DOHH2 (cell line): ENCODE measurements around the gene GAS6.

Source experiments
- H3F3A ChIP-seq: fragments of 200-600 bp; sonication (generic), shearing (Covaris generic); 2 replicates; pipeline ENCODE4 v1.6.0; 2016; ENCODE audit warnings: antibody characterized with exemption, mild to moderate bottlenecking; ENCODE audit not compliant: control insufficient read depth, insufficient read depth
- H3K27ac ChIP-seq: fragments of 200-600 bp; sonication (generic); 2 replicates; pipeline ENCODE4 v1.5.1; 2014; ENCODE audit warnings: low read depth, mild to moderate bottlenecking, low read length, moderate library complexity
- H3K27me3 ChIP-seq: fragments of 200-600 bp; sonication (generic); 2 replicates; pipeline ENCODE4 v1.6.1; 2014; ENCODE audit warnings: mild to moderate bottlenecking, low read length, mixed read lengths; ENCODE audit not compliant: control insufficient read depth
- H3K36me3 ChIP-seq: fragments of 200-600 bp; sonication (generic); 2 replicates; pipeline ENCODE4 v1.6.1; 2014; ENCODE audit warnings: mild to moderate bottlenecking, low read length, moderate library complexity, mixed read lengths; ENCODE audit not compliant: control insufficient read depth
- H3K4me1 ChIP-seq: fragments of 200-600 bp; sonication (generic); 2 replicates; pipeline ENCODE4 v1.6.1; 2014; ENCODE audit warnings: mild to moderate bottlenecking, low read length, mixed read lengths; ENCODE audit not compliant: control insufficient read depth
- H3K4me2 ChIP-seq: fragments of 200-600 bp; sonication (generic); 2 replicates; pipeline ENCODE4 v1.6.0; 2014; ENCODE audit warnings: mild to moderate bottlenecking, low read length, moderate library complexity
- H3K4me3 ChIP-seq: fragments of 200-600 bp; sonication (generic); 2 replicates; pipeline ENCODE4 v1.5.1; 2014; ENCODE audit warnings: mild to moderate bottlenecking, low read length, mixed read lengths
- H3K79me2 ChIP-seq: fragments of 200-600 bp; sonication (generic); 2 replicates; pipeline ENCODE4 v1.6.1; 2014; ENCODE audit warnings: mild to moderate bottlenecking, low read length, mixed read lengths; ENCODE audit not compliant: control insufficient read depth
- H3K9me2 ChIP-seq: fragments of 200-600 bp; sonication (generic); replicated peaks from 2 replicates; pipeline ENCODE4 v1.6.1; 2014; ENCODE audit warnings: mild to moderate bottlenecking, low read length, mixed read lengths; ENCODE audit not compliant: control insufficient read depth
- H3K9me3 ChIP-seq: fragments of 200-600 bp; sonication (generic); 2 replicates; pipeline ENCODE4 v1.6.1; 2014; ENCODE audit warnings: antibody characterized with exemption, low read length, mixed read lengths; ENCODE audit not compliant: control insufficient read depth, insufficient read depth
- H4K20me1 ChIP-seq: fragments of 200-600 bp; sonication (generic); 2 replicates; pipeline ENCODE4 v1.6.0; 2014; ENCODE audit warnings: low read depth, mild to moderate bottlenecking, antibody characterized with exemption, low read length, moderate library complexity; ENCODE audit not compliant: control insufficient read depth, insufficient read depth
- EZH2phosphoT487 ChIP-seq: fragments of 200-600 bp; sonication (generic); IDR thresholded peaks from 2 replicates; pipeline ENCODE4 v1.6.1; 2017; ENCODE audit warnings: borderline replicate concordance, mild to moderate bottlenecking, antibody characterized with exemption, low read length, moderate library complexity, mixed read lengths
- TF ChIP-seq, protein P1 (sequence below): fragments of 200-600 bp; sonication (generic); IDR thresholded peaks from one replicate; pipeline ENCODE4 v1.5.1; 2014; ENCODE audit warnings: antibody characterized with exemption, mild to moderate bottlenecking, low read depth, low read length; ENCODE audit not compliant: poor library complexity, severe bottlenecking

GAS6 gene

DNA sequence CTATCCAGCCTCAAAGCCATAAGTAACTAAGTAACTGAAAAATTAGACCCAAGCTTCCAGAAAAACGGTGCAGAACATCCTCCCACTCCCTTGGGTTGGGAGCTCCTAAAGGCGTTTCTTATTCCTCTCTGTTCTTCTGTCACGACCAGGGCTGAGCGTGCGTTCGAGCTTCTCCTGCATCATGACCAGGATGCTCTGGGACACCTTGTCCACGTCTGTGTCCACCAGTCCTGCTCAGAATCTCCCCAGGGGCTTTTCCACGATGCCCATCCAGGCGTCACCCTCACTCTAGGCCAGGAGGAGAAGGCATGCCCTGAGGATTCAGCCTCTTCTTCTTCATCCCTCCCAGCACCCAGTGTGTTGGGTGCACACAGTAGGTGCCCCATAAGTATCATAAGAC is 37.8 kb upstream of the GAS6 start:
- H3K4me1 ChIP-seq = no peaks in the 10 kb centered on the region
- no peaks in the 10 kb centered on the region for H3K9me3 ChIP-seq
- no peaks in the 10 kb centered on the region for H3K36me3 ChIP-seq
- no peaks in the 10 kb centered on the region for H3K27me3 ChIP-seq
- no peak overlapping the region for H3K4me2 ChIP-seq
- H3F3A ChIP-seq = no peaks in the 10 kb centered on the region
- no peaks in the 10 kb centered on the region for H3K9me2 ChIP-seq
- no peak overlapping the region for H3K4me3 ChIP-seq
- H3K79me2 ChIP-seq = no peaks in the 10 kb centered on the region
- TF ChIP-seq EZH2phosphoT487 = no peak
- TF ChIP-seq, protein P1, sequence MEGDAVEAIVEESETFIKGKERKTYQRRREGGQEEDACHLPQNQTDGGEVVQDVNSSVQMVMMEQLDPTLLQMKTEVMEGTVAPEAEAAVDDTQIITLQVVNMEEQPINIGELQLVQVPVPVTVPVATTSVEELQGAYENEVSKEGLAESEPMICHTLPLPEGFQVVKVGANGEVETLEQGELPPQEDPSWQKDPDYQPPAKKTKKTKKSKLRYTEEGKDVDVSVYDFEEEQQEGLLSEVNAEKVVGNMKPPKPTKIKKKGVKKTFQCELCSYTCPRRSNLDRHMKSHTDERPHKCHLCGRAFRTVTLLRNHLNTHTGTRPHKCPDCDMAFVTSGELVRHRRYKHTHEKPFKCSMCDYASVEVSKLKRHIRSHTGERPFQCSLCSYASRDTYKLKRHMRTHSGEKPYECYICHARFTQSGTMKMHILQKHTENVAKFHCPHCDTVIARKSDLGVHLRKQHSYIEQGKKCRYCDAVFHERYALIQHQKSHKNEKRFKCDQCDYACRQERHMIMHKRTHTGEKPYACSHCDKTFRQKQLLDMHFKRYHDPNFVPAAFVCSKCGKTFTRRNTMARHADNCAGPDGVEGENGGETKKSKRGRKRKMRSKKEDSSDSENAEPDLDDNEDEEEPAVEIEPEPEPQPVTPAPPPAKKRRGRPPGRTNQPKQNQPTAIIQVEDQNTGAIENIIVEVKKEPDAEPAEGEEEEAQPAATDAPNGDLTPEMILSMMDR = no peak
- H3K27ac ChIP-seq = no peak overlapping the region
- no peaks in the 10 kb centered on the region for H4K20me1 ChIP-seq

DNA sequence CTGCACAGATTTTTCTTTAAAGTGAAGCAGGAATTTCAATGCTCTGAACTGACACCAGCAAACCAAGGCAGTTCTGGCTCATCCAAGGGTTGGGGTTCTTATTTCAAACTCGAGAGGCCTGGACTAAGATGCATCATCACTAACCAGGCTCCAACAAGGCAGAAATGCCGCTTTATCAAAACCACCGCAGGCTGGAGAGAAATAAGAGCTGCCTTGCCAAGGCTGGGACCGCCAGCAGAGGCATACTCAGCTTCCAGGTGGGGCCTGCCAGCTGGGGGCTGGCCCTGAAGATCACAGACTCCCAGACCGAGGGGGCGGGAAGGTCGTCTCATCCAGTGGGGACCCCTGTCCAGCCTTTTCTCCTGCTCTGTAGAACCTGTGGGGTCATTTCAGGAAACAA is 37.4 kb upstream of the GAS6 start:
- TF ChIP-seq EZH2phosphoT487 = no peak
- TF ChIP-seq, protein P1 = no peak
- H3K4me3 ChIP-seq = no peak overlapping the region
- H4K20me1 ChIP-seq = no peaks in the 10 kb centered on the region
- H3K27ac ChIP-seq = no peak overlapping the region
- H3K27me3 ChIP-seq = no peaks in the 10 kb centered on the region
- no peaks in the 10 kb centered on the region for H3K79me2 ChIP-seq
- no peaks in the 10 kb centered on the region for H3K4me1 ChIP-seq
- no peaks in the 10 kb centered on the region for H3K36me3 ChIP-seq
- no peaks in the 10 kb centered on the region for H3F3A ChIP-seq
- H3K9me2 ChIP-seq = no peaks in the 10 kb centered on the region
- H3K4me2 ChIP-seq = no peak overlapping the region
- H3K9me3 ChIP-seq = no peaks in the 10 kb centered on the region

DNA sequence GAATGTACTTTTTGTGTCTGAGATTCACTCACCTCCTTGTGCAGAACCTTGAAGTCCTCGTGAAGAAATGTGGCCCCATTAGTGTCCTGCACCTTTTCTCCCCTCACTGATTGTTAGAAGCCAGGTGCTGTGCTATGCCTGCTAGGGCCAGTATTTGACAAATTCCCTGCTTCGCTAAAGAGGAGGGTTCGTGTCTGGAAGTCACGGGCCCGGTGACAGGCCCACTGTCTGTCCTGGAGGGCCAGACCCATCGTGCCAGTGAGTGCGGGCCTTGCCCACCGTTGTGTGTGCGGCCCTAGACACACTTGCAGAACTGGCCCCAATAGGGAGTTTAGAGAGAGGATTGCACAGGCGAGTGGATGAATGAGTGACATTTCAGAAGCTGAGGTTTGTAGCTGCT is 36.8 kb upstream of the GAS6 start:
- Histone ChIP-seq H3K4me1 (no peaks in the 10 kb centered on the region), H4K20me1 (no peaks in the 10 kb centered on the region), H3K27ac (no peak overlapping the region), H3K9me3 (no peaks in the 10 kb centered on the region), H3K4me3 (no peak overlapping the region), H3K79me2 (no peaks in the 10 kb centered on the region), H3K9me2 (no peaks in the 10 kb centered on the region), H3K4me2 (no peak overlapping the region), H3K27me3 (no peaks in the 10 kb centered on the region), H3F3A (no peaks in the 10 kb centered on the region), H3K36me3 (no peaks in the 10 kb centered on the region)
- TF ChIP-seq EZH2phosphoT487 = no peak
- TF ChIP-seq, protein P1 = no peak

DNA sequence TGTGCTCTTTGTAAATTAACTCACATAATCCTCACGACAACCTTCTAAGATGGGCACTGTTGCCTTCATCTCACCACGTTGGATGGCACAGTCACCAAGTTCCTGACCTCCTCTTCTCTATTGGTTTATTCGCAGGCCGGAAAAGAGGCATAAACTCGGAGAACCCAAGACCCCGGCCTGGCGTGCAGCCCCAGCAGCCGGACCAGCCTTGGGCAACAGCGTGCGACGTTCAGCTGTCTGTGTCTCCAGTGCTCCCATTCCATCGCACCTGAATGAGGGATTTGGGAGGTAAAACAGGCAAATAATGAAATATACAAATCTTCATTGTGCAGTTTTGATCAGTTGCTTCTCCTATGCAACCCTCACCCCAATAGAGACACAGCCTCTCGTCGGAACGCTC is 34.5 kb upstream of the GAS6 start:
- no peak overlapping the region for H3K4me3 ChIP-seq
- H3K9me2 ChIP-seq = no peaks in the 10 kb centered on the region
- H3F3A ChIP-seq = no peaks in the 10 kb centered on the region
- peaks cover 6% of the 10 kb centered on the region for H3K27me3 ChIP-seq
- H3K36me3 ChIP-seq = no peaks in the 10 kb centered on the region
- H3K79me2 ChIP-seq = no peaks in the 10 kb centered on the region
- no peak overlapping the region for H3K4me2 ChIP-seq
- no peaks in the 10 kb centered on the region for H3K9me3 ChIP-seq
- no peaks in the 10 kb centered on the region for H4K20me1 ChIP-seq
- H3K27ac ChIP-seq = no peak overlapping the region
- TF ChIP-seq, protein P1 = no peak
- TF ChIP-seq EZH2phosphoT487 = no peak
- H3K4me1 ChIP-seq = no peaks in the 10 kb centered on the region
